ENCODE measurements around the gene APP.

The APP gene

GRCh38 chr21:26179501-26179900 lies 8.9 kb upstream of the APP start:
- Histone ChIP-seq H3K9ac (ENCODE audit: low read depth, low read length) (no peak overlapping the region), H3K4me3 (ENCODE audit: low read depth, low read length) (no peak overlapping the region), H3K9me3 (ENCODE audit: control insufficient read depth, insufficient read depth, low read length) (no peaks in the 10 kb centered on the region), H3K36me3 (ENCODE audit: control insufficient read depth, insufficient read depth, low read length) (no peaks in the 10 kb centered on the region), H3K4me1 (ENCODE audit: control insufficient read depth, insufficient read depth, low read length) (no peaks in the 10 kb centered on the region), H3K27me3 (ENCODE audit: control insufficient read depth, insufficient read depth, low read length) (no peaks in the 10 kb centered on the region)

- Histone ChIP-seq H3K9me3 (ENCODE audit: control insufficient read depth, insufficient read depth, low read length) (no peaks in the 10 kb centered on the region), H3K4me1 (ENCODE audit: control insufficient read depth, insufficient read depth, low read length) (no peaks in the 10 kb centered on the region), H3K36me3 (ENCODE audit: control insufficient read depth, insufficient read depth, low read length) (no peaks in the 10 kb centered on the region), H3K27me3 (ENCODE audit: control insufficient read depth, insufficient read depth, low read length) (no peaks in the 10 kb centered on the region), H3K9ac (ENCODE audit: low read depth, low read length) (no peak overlapping the region), H3K4me3 (ENCODE audit: low read depth, low read length) (no peak overlapping the region)
Measured at GRCh38 chr21:26177746-26178426, 7.3 kb upstream of the APP start.

GRCh38 chr21:26177187-26177586 lies 6.6 kb upstream of the APP start:
- no peaks in the 10 kb centered on the region for H3K36me3 ChIP-seq (ENCODE audit: control insufficient read depth, insufficient read depth, low read length)
- H3K9ac ChIP-seq (ENCODE audit: low read depth, low read length), result no peak overlapping the region
- no peaks in the 10 kb centered on the region for H3K27me3 ChIP-seq (ENCODE audit: control insufficient read depth, insufficient read depth, low read length)
- H3K4me3 ChIP-seq (ENCODE audit: low read depth, low read length), result no peak overlapping the region
- H3K9me3 ChIP-seq (ENCODE audit: control insufficient read depth, insufficient read depth, low read length), result no peaks in the 10 kb centered on the region
- peaks cover 1% of the 10 kb centered on the region for H3K4me1 ChIP-seq (ENCODE audit: control insufficient read depth, insufficient read depth, low read length)

- Histone ChIP-seq H3K4me3 (ENCODE audit: low read depth, low read length) (peak overlapping the region; percentile 93), H3K27me3 (ENCODE audit: control insufficient read depth, insufficient read depth, low read length) (peaks cover 6% of the 10 kb centered on the region), H3K9ac (ENCODE audit: low read depth, low read length) (peak overlapping the region; percentile 51), H3K9me3 (ENCODE audit: control insufficient read depth, insufficient read depth, low read length) (no peaks in the 10 kb centered on the region), H3K36me3 (ENCODE audit: control insufficient read depth, insufficient read depth, low read length) (no peaks in the 10 kb centered on the region), H3K4me1 (ENCODE audit: control insufficient read depth, insufficient read depth, low read length) (peaks cover 21% of the 10 kb centered on the region)
Measured at GRCh38 chr21:26171258-26172100, 909 bp upstream of the APP start.

GRCh38 chr21:26169611-26170470 lies 729 bp downstream of the APP start:
- peaks cover 6% of the 10 kb centered on the region for H3K27me3 ChIP-seq (ENCODE audit: control insufficient read depth, insufficient read depth, low read length)
- H3K9ac ChIP-seq (ENCODE audit: low read depth, low read length), result peak overlapping the region; percentile 94
- H3K4me3 ChIP-seq (ENCODE audit: low read depth, low read length), result peak overlapping the region; percentile 93
- peaks cover 32% of the 10 kb centered on the region for H3K4me1 ChIP-seq (ENCODE audit: control insufficient read depth, insufficient read depth, low read length)
- no peaks in the 10 kb centered on the region for H3K36me3 ChIP-seq (ENCODE audit: control insufficient read depth, insufficient read depth, low read length)
- no peaks in the 10 kb centered on the region for H3K9me3 ChIP-seq (ENCODE audit: control insufficient read depth, insufficient read depth, low read length)

GRCh38 chr21:26169061-26169610 lies 1.4 kb downstream of the APP start:
- no peaks in the 10 kb centered on the region for H3K36me3 ChIP-seq (ENCODE audit: control insufficient read depth, insufficient read depth, low read length)
- H3K9ac ChIP-seq (ENCODE audit: low read depth, low read length), result peak overlapping the region; percentile 94
- peak overlapping the region; percentile 93 for H3K4me3 ChIP-seq (ENCODE audit: low read depth, low read length)
- H3K4me1 ChIP-seq (ENCODE audit: control insufficient read depth, insufficient read depth, low read length), result peaks cover 32% of the 10 kb centered on the region
- H3K27me3 ChIP-seq (ENCODE audit: control insufficient read depth, insufficient read depth, low read length), result peaks cover 6% of the 10 kb centered on the region
- no peaks in the 10 kb centered on the region for H3K9me3 ChIP-seq (ENCODE audit: control insufficient read depth, insufficient read depth, low read length)

GRCh38 chr21:26168371-26168770 lies 2.2 kb downstream of the APP start:
- Histone ChIP-seq H3K4me3 (ENCODE audit: low read depth, low read length) (peak overlapping the region; percentile 93), H3K9ac (ENCODE audit: low read depth, low read length) (peak overlapping the region; percentile 55), H3K4me1 (ENCODE audit: control insufficient read depth, insufficient read depth, low read length) (peaks cover 32% of the 10 kb centered on the region), H3K36me3 (ENCODE audit: control insufficient read depth, insufficient read depth, low read length) (no peaks in the 10 kb centered on the region), H3K27me3 (ENCODE audit: control insufficient read depth, insufficient read depth, low read length) (peaks cover 6% of the 10 kb centered on the region), H3K9me3 (ENCODE audit: control insufficient read depth, insufficient read depth, low read length) (no peaks in the 10 kb centered on the region)

GRCh38 chr21:26167593-26167992 lies 3.0 kb downstream of the APP start:
- peaks cover 6% of the 10 kb centered on the region for H3K27me3 ChIP-seq (ENCODE audit: control insufficient read depth, insufficient read depth, low read length)
- H3K4me1 ChIP-seq (ENCODE audit: control insufficient read depth, insufficient read depth, low read length), result peaks cover 32% of the 10 kb centered on the region
- no peaks in the 10 kb centered on the region for H3K36me3 ChIP-seq (ENCODE audit: control insufficient read depth, insufficient read depth, low read length)
- H3K9ac ChIP-seq (ENCODE audit: low read depth, low read length), result no peak overlapping the region
- H3K4me3 ChIP-seq (ENCODE audit: low read depth, low read length), result peak overlapping the region; percentile 93
- no peaks in the 10 kb centered on the region for H3K9me3 ChIP-seq (ENCODE audit: control insufficient read depth, insufficient read depth, low read length)

- H3K27me3 ChIP-seq (ENCODE audit: control insufficient read depth, insufficient read depth, low read length), result no peaks in the 10 kb centered on the region
- no peak overlapping the region for H3K4me3 ChIP-seq (ENCODE audit: low read depth, low read length)
- peaks cover 24% of the 10 kb centered on the region for H3K4me1 ChIP-seq (ENCODE audit: control insufficient read depth, insufficient read depth, low read length)
- no peaks in the 10 kb centered on the region for H3K36me3 ChIP-seq (ENCODE audit: control insufficient read depth, insufficient read depth, low read length)
- no peak overlapping the region for H3K9ac ChIP-seq (ENCODE audit: low read depth, low read length)
- no peaks in the 10 kb centered on the region for H3K9me3 ChIP-seq (ENCODE audit: control insufficient read depth, insufficient read depth, low read length)
Measured at GRCh38 chr21:26165331-26165730, 5.2 kb downstream of the APP start.

GRCh38 chr21:26164311-26164710 lies 6.3 kb downstream of the APP start:
- H3K36me3 ChIP-seq (ENCODE audit: control insufficient read depth, insufficient read depth, low read length), result no peaks in the 10 kb centered on the region
- H3K4me3 ChIP-seq (ENCODE audit: low read depth, low read length), result no peak overlapping the region
- no peak overlapping the region for H3K9ac ChIP-seq (ENCODE audit: low read depth, low read length)
- H3K9me3 ChIP-seq (ENCODE audit: control insufficient read depth, insufficient read depth, low read length), result no peaks in the 10 kb centered on the region
- peaks cover 24% of the 10 kb centered on the region for H3K4me1 ChIP-seq (ENCODE audit: control insufficient read depth, insufficient read depth, low read length)
- H3K27me3 ChIP-seq (ENCODE audit: control insufficient read depth, insufficient read depth, low read length), result no peaks in the 10 kb centered on the region

GRCh38 chr21:26162081-26162480 lies 8.5 kb downstream of the APP start:
- Histone ChIP-seq H3K4me3 (ENCODE audit: low read depth, low read length) (no peak overlapping the region), H3K4me1 (ENCODE audit: control insufficient read depth, insufficient read depth, low read length) (peaks cover 25% of the 10 kb centered on the region), H3K9me3 (ENCODE audit: control insufficient read depth, insufficient read depth, low read length) (no peaks in the 10 kb centered on the region), H3K27me3 (ENCODE audit: control insufficient read depth, insufficient read depth, low read length) (no peaks in the 10 kb centered on the region), H3K36me3 (ENCODE audit: control insufficient read depth, insufficient read depth, low read length) (no peaks in the 10 kb centered on the region), H3K9ac (ENCODE audit: low read depth, low read length) (no peak overlapping the region)

All from iPS-15b (cell line).